Pancreas (tissue), 10 donors: ENCODE data around the gene GJA10. TPM values are rescaled to one million over a fixed set of nuclear protein-coding genes. Genes with fewer than 3 reads are reported as not detected.
"Not testable (repeated sequence)": the region's sequence is repeated elsewhere in the genome, so short reads cannot be mapped to it uniquely, and the experiment has no call there.

Source experiments
- ATAC-seq, 4 donors: fragments of 200-7000 bp; cut with Tn5 transposase; one replicate each; pipeline versions ENCODE4 v1.8.0 to v1.9.1; 2020; ENCODE audit warnings: mild to moderate bottlenecking in 4 of 4, moderate library complexity in 4 of 4
- DNase-seq, 6 donors: peaks; one replicate each; pipeline ENCODE4 v3.0.0-alpha.2; 2020
- FAIRE-seq: peaks from 2 replicates; lab custom pipeline; 2012; peaks lifted over from hg19 to GRCh38; lab: Jason Lieb, UNC
- H3K27ac ChIP-seq, 4 donors: fragments of 200-600 bp; sonication (generic); 1 replicate in 3 of 4; 2 replicates in 1 of 4; pipeline versions ENCODE4 v1.5.0 to v1.8.0; 2020
- H3K27me3 ChIP-seq, 4 donors: fragments of 200-600 bp; one replicate each; pipeline ENCODE4 v1.8.0; 2021
- H3K36me3 ChIP-seq, 3 donors: fragments of 200-600 bp; sonication (generic) in 1 of 3; one replicate each; pipeline versions ENCODE4 v1.5.0 to v1.8.0; 2020 to 2021
- H3K4me1 ChIP-seq, 3 donors: fragments of 200-600 bp; one replicate each; pipeline ENCODE4 v1.8.0; 2021
- H3K4me3 ChIP-seq, 4 donors: fragments of 200-600 bp; sonication (generic) in 2 of 4; one replicate each; pipeline versions ENCODE4 v1.5.0 to v1.8.0; 2020 to 2021
- H3K9me3 ChIP-seq, 4 donors: fragments of 200-600 bp; one replicate each; pipeline ENCODE4 v1.8.0; 2021
- WGBS, 2 donors: extraction: QIAGEN DNeasy Blood & Tissue Kit; methylation state at CpG; one replicate each; pipeline ENCODE4 v1.1.7; 2013; 5-methylcytosine and 5-hydroxymethylcytosine counted together
- intact Hi-C, 3 donors: fragments of 100-400 bp; cut with DNase I; formaldehyde crosslinking; loops; one replicate each; pipeline versions ENCODE4 v1.11.1 to v1.14.2; 2022
- polyA plus RNA-seq, 2 donors: library from polyadenylated mRNA; stranded (reverse); fragments of 200-250 nt; gene quantifications; one replicate each; pipeline ENCODE4 v1.2.3, GENCODE V29; 2013
- total RNA-seq, 6 donors: library from RNA; stranded (reverse); fragmentation: NEBNext Ultra II Directional in 4 of 6; extraction: Animal tissue kit (Norgen Biotek cat#: 25700) in 4 of 6; gene quantifications; one replicate each; pipeline versions ENCODE4 v1.2.1 to v1.2.4, GENCODE V29; 2021 to 2023
- TF ChIP-seq, protein P1 (sequence below), 4 donors: fragments of 200-600 bp; sonication (generic) in 3 of 4; IDR thresholded peaks; one replicate each; pipeline versions ENCODE4 v1.5.0 to v1.8.0; 2021; ENCODE audit warnings: antibody characterized with exemption in 4 of 4
- donor health status: healthy with polysubstance abuse.
- donor health status: DM: no; HTN: no; CAD: no; lungs with moderate emphysema.
- donor health status: DM: no; HTN: no; CAD: no.
- donor health status: control.
- donor health status: control.
- donor health status: Bipolar disorder and iron deficiency.
- donor health status: DM: yes; HTN: yes; CAD: no.
- donor health status: DM: no; HTN: no; CAD: no.
- donor health status: DM: no; HTN: no; CAD: no.
- donor health status: DM: yes; HTN: yes; CAD: no.

The GJA10 gene
- total and polyA plus RNA-seq, 8 donors, result not detected

- ATAC-seq (no peak), DNase-seq (no peak), FAIRE-seq (no peak)
- intact Hi-C loops, result no loop called here
- H3K4me3 ChIP-seq, result no peak overlapping the region
- H3K36me3 ChIP-seq, result no peaks in the 10 kb centered on the region
- H3K9me3 ChIP-seq, result no peaks in the 10 kb centered on the region
- WGBS, 2 donors, result 85 to 87% methylated on average over 44 of the region's 44 CpGs
- H3K27ac ChIP-seq, result no peak overlapping the region
- H3K4me1 ChIP-seq, result no peaks in the 10 kb centered on the region
- TF ChIP-seq, protein P1, sequence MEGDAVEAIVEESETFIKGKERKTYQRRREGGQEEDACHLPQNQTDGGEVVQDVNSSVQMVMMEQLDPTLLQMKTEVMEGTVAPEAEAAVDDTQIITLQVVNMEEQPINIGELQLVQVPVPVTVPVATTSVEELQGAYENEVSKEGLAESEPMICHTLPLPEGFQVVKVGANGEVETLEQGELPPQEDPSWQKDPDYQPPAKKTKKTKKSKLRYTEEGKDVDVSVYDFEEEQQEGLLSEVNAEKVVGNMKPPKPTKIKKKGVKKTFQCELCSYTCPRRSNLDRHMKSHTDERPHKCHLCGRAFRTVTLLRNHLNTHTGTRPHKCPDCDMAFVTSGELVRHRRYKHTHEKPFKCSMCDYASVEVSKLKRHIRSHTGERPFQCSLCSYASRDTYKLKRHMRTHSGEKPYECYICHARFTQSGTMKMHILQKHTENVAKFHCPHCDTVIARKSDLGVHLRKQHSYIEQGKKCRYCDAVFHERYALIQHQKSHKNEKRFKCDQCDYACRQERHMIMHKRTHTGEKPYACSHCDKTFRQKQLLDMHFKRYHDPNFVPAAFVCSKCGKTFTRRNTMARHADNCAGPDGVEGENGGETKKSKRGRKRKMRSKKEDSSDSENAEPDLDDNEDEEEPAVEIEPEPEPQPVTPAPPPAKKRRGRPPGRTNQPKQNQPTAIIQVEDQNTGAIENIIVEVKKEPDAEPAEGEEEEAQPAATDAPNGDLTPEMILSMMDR (IDR thresholded peaks at IDR 0.05), result no peak
- H3K27me3 ChIP-seq, result peaks cover 0 to 10% (median 0%) of the 10 kb centered on the region in 4 donors
These were observed 7.7 kb upstream of the GJA10 start for GRCh38 chr6:89886378-89887120.

DNA sequence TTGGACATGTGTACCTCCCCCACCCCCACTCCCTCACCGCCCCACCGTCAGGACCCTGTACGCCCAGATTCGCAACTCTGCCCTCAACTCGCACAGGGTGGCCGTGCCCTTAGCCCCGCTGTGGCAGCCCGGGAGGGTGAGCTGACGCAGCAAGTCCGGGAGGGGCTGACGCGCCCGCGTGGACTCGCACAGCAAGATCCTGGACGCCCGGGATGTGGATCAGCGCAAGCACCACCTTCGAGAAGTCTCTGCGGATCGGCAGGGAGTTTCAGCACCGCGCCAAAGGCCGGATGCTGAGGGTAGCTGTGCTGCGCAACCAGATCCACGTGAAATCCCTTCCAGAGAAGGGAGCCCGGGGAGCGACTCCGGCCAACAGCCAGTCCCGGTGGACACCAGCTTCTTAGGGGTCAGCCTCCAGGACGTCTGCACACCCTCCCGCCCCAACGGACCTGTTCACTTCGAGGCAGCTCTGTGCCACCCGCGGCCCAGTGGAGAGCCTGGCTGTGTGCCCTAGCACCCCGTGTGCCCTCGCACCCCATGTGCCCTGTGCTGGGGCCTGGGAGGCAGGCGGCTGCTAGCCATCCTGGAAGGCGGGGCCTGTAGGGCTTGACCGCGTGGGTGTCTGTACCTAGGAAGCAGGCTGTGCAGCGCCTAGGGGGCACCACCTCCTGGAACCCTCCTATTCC, 6.7 kb upstream of the GJA10 start:
- DNase-seq (peak in 1 of 6 donors; percentile 66), ATAC-seq (peak in 1 of 4 donors; percentile 18), FAIRE-seq (no peak)
- 20 to 29% methylated on average over 42 to 43 of the region's 43 CpGs for WGBS, 2 donors
- intact Hi-C loops, result no loop called here
- Histone ChIP-seq H3K4me3 (no peak overlapping the region), H3K36me3 (no peaks in the 10 kb centered on the region), H3K27ac (no peak overlapping the region), H3K27me3 (peaks cover 0 to 19% (median 0%) of the 10 kb centered on the region in 4 donors), H3K4me1 (no peaks in the 10 kb centered on the region), H3K9me3 (no peaks in the 10 kb centered on the region)
- TF ChIP-seq, protein P1 (IDR thresholded peaks at IDR 0.05), result no peak

- ATAC-seq, result no peak
- FAIRE-seq, result no peak
- Histone ChIP-seq H3K4me3 (no peak overlapping the region), H3K27me3 (peaks cover 0 to 24% (median 0%) of the 10 kb centered on the region in 4 donors), H3K36me3 (no peaks in the 10 kb centered on the region), H3K9me3 (no peaks in the 10 kb centered on the region), H3K4me1 (no peaks in the 10 kb centered on the region), H3K27ac (no peak overlapping the region)
- intact Hi-C loops, result no loop called here
- 78 to 81% methylated on average over 7 of the region's 7 CpGs for WGBS, 2 donors
- DNase-seq, result no peak
- TF ChIP-seq, protein P1 (IDR thresholded peaks at IDR 0.05), result no peak
These were observed 6.1 kb upstream of the GJA10 start for GRCh38 chr6:89888138-89888514.

- 66 to 88% methylated on average over 3 of the region's 3 CpGs for WGBS, 2 donors
- FAIRE-seq, result no peak
- intact Hi-C loops, result no loop called here
- Histone ChIP-seq H3K36me3 (no peaks in the 10 kb centered on the region), H3K4me3 (no peak overlapping the region), H3K4me1 (no peaks in the 10 kb centered on the region), H3K27ac (no peak overlapping the region), H3K9me3 (no peaks in the 10 kb centered on the region), H3K27me3 (peaks cover 0 to 32% (median 0%) of the 10 kb centered on the region in 4 donors)
- DNase-seq, result no peak
- TF ChIP-seq, protein P1 (IDR thresholded peaks at IDR 0.05), result no peak
- no peak for ATAC-seq
These were observed 5.4 kb upstream of the GJA10 start for GRCh38 chr6:89888871-89889270.

DNA sequence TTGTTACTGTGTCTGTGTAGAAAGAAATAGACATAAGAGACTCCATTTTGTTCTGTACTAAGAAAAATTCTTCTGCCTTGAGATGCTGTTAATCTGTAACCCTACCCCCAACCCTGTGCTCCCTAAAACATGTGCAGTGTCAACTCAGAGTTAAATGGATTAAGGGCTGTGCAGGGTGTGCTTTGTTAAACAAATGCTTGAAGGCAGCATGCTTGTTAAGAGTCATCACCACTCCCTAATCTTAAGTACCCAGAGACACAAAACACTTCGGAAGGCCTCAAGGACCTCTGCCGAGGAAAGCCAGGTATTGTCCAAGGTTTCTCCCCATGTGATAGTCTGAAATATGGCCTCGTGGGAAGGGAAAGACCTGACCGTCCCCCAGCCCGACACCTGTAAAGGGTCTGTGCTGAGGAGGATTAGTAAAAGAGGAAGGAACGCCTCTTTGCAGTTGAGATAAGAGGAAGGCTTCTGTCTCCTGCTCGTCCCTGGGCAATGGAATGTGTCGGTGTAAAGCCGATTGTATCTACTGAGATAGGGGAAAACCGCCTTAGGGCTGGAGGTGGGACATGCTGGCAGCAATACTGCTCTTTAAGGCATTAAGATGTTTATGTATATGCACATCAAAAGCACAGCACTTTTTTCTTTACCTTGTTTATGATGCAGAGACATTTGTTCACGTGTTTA, 3.3 kb upstream of the GJA10 start:
- DNase-seq, H3K4me3 ChIP-seq, FAIRE-seq, H3K27ac ChIP-seq, intact Hi-C loops, H3K9me3 ChIP-seq, ATAC-seq, H3K4me1 ChIP-seq, H3K36me3 ChIP-seq: not testable (repeated sequence)
- peaks cover 0 to 34% (median 0%) of the 10 kb centered on the region in 4 donors for H3K27me3 ChIP-seq
- WGBS, 2 donors, result 14 to 15% methylated on average over 10 to 11 of the region's 11 CpGs

GRCh38 chr6:89892577-89892976, 1.7 kb upstream of the GJA10 start:
- WGBS, 2 donors, result 73 to 77% methylated on average over 8 of the region's 8 CpGs
- H3K4me3 ChIP-seq, H3K27ac ChIP-seq, H3K4me1 ChIP-seq, H3K36me3 ChIP-seq, intact Hi-C loops, ATAC-seq, FAIRE-seq, H3K9me3 ChIP-seq, DNase-seq: not testable (repeated sequence)
- H3K27me3 ChIP-seq, result peaks cover 0 to 34% (median 0%) of the 10 kb centered on the region in 4 donors
